GM19395 (cell line): ENCODE results near the gene OGFOD2.
A peak's percentile ranks its signal among the peaks of the same experiment; 100 is the strongest.

ENCODE experiments used
- ATAC-seq: cut with Tn5 transposase; IDR thresholded peaks from one replicate; pipeline ENCODE4 v1.9.1; 2021; ENCODE audit warnings: mild to moderate bottlenecking, moderate library complexity; ENCODE audit not compliant: unreplicated experiment

Gene OGFOD2

GRCh38 chr12:122951406-122951805, 23.6 kb upstream of the OGFOD2 start:
- no peak for ATAC-seq

- ATAC-seq = peak; percentile 75
These were observed 22.8 kb upstream of the OGFOD2 start for GRCh38 chr12:122951979-122952892.

- no peak for ATAC-seq
These were observed 19.9 kb upstream of the OGFOD2 start for GRCh38 chr12:122955156-122955555.

GRCh38 chr12:122956035-122956434, 19.0 kb upstream of the OGFOD2 start:
- ATAC-seq = no peak

GRCh38 chr12:122958198-122958888, 16.7 kb upstream of the OGFOD2 start:
- no peak for ATAC-seq

GRCh38 chr12:122959566-122960192, 15.4 kb upstream of the OGFOD2 start:
- ATAC-seq = no peak

GRCh38 chr12:122960193-122960569, 14.9 kb upstream of the OGFOD2 start:
- ATAC-seq = no peak

- no peak for ATAC-seq
These were observed 13.3 kb upstream of the OGFOD2 start for GRCh38 chr12:122961531-122962329.

- no peak for ATAC-seq
These were observed 11.1 kb upstream of the OGFOD2 start for GRCh38 chr12:122963941-122964265.

- no peak for ATAC-seq
These were observed 10.4 kb upstream of the OGFOD2 start for GRCh38 chr12:122964439-122965257.

- no peak for ATAC-seq
These were observed 9.7 kb upstream of the OGFOD2 start for GRCh38 chr12:122965321-122965751.

- ATAC-seq = peak; percentile 67
These were observed 8.9 kb upstream of the OGFOD2 start, which contains the start of gene ABCB9 for GRCh38 chr12:122965851-122966742. ABCB9 (minus strand) TSS chr12:122966463; CDS start chr12:122960235, 6,228 bp downstream.

GRCh38 chr12:122966743-122967550, 8.1 kb upstream of the OGFOD2 start:
- no peak for ATAC-seq

- no peak for ATAC-seq
These were observed 6.9 kb upstream of the OGFOD2 start for GRCh38 chr12:122968104-122968503.

GRCh38 chr12:122969676-122970075, 5.4 kb upstream of the OGFOD2 start:
- ATAC-seq = no peak

- peak; percentile 79 for ATAC-seq
These were observed 661 bp upstream of the OGFOD2 start for GRCh38 chr12:122974274-122974891.

GRCh38 chr12:122975790-122976647, 975 bp downstream of the OGFOD2 start:
- no peak for ATAC-seq
